HG03571 (cell line): ENCODE data around the gene LSM10.
A peak's percentile ranks its signal among the peaks of the same experiment; 100 is the strongest.

ENCODE experiments used
- ATAC-seq: cut with Tn5 transposase; IDR thresholded peaks from one replicate; pipeline ENCODE4 v1.9.1; 2021; ENCODE audit not compliant: unreplicated experiment

The LSM10 gene

GRCh38 chr1:36411674-36412648 lies 14.3 kb upstream of the LSM10 start:
- no peak for ATAC-seq

DNA sequence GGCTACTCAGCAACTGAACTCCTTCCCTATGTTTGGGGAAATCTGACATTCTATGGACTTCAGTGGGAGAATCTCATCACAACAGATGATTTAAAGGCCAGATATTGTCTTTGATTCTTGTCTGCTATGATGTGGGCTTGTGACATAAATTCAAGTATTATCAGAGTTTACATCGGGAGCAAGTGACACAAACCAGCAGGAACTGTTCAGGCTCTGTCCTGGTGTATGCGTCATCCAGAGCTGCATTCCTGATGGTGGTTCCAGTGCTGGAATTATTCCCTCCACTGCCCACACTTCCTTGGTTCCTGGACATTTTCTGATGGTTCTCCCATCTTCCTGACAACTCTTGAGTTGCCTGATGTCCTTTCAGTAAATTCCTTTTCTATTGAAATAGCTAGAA lies 10.8 kb upstream of the LSM10 start:
- no peak for ATAC-seq

- ATAC-seq, result no peak
Measured at GRCh38 chr1:36406440-36406839, 8.7 kb upstream of the LSM10 start.

DNA sequence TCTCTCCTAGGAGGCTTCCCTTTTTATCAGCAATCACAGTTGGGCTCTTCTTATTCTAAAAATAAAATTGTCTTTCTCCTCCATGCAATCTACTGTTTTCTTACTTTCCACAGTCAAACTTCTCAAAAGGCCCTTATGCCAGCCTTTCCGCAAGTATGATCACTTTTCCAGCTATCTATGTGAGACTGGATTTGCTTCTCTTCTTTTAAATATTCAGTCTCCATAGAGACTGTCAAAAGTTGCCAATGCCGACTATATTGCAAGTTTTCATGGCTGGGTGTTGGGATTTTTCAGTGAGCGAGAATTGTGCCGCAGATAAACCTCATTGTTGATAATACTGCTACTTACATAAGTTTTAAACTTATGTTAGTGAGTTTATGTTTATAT lies 4.8 kb upstream of the LSM10 start:
- no peak for ATAC-seq

GRCh38 chr1:36401602-36402503 lies 4.1 kb upstream of the LSM10 start:
- ATAC-seq, result no peak

GRCh38 chr1:36400825-36401601 lies 3.3 kb upstream of the LSM10 start:
- peak; percentile 77 for ATAC-seq

- no peak for ATAC-seq
Measured at GRCh38 chr1:36400514-36400824, 2.8 kb upstream of the LSM10 start.

DNA sequence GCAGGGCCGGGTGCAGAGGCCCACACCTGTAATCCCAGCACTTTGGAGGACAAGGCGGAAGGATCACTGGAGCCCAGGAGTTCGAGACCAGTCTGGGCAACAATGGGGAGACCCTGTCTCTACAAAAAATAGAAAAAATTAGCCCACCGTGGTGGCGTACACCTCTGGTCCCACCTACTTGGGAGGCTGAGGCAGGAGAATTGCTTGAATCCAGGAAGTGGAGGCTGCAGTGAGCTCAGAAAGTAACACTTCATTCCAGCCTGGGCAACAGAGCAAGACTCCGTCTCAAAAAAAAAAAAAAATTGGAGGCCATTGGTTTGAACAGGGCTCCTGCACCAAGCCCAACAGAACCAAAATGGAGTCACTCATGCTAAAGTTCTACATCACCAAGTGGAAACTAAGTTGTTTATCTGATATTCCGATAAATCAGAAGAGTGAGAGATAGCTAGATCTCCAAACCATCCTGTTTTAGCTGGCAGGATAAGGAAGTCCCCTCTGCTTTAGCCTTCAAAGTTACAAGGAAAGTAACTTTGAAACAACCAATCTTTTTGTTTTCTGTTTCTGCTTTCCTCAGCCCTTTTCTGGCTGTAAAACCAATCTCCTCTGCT lies 766 bp upstream of the LSM10 start:
- no peak for ATAC-seq

DNA sequence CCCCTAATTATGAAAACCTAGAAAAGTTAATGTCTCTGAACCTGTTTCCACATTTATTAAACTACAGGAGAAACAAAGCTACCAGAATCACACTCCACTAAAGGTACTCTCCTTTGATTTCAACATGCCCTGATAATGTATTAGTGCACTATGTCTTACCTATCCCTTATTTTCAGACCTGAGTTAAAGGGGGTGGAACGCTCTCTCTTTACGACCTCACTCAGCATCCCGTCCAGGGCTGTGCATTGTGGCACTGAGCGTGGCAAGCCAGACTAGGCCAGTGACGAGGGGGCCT lies 678 bp downstream of the LSM10 start:
- peak; percentile 24 for ATAC-seq

GRCh38 chr1:36396359-36396758 lies 1.3 kb downstream of the LSM10 start:
- no peak for ATAC-seq

- no peak for ATAC-seq
Measured at GRCh38 chr1:36393686-36394085, 4.0 kb downstream of the LSM10 start.

- ATAC-seq, result no peak
Measured at GRCh38 chr1:36392836-36393235, 4.9 kb downstream of the LSM10 start.

GRCh38 chr1:36391271-36391670 lies 6.4 kb downstream of the LSM10 start:
- no peak for ATAC-seq

GRCh38 chr1:36390411-36390810 lies 7.3 kb downstream of the LSM10 start:
- ATAC-seq, result no peak

GRCh38 chr1:36389999-36390398 lies 7.7 kb downstream of the LSM10 start:
- no peak for ATAC-seq

GRCh38 chr1:36389261-36389660 lies 8.4 kb downstream of the LSM10 start:
- no peak for ATAC-seq

- no peak for ATAC-seq
Measured at GRCh38 chr1:36387141-36387949, 10.4 kb downstream of the LSM10 start.

DNA sequence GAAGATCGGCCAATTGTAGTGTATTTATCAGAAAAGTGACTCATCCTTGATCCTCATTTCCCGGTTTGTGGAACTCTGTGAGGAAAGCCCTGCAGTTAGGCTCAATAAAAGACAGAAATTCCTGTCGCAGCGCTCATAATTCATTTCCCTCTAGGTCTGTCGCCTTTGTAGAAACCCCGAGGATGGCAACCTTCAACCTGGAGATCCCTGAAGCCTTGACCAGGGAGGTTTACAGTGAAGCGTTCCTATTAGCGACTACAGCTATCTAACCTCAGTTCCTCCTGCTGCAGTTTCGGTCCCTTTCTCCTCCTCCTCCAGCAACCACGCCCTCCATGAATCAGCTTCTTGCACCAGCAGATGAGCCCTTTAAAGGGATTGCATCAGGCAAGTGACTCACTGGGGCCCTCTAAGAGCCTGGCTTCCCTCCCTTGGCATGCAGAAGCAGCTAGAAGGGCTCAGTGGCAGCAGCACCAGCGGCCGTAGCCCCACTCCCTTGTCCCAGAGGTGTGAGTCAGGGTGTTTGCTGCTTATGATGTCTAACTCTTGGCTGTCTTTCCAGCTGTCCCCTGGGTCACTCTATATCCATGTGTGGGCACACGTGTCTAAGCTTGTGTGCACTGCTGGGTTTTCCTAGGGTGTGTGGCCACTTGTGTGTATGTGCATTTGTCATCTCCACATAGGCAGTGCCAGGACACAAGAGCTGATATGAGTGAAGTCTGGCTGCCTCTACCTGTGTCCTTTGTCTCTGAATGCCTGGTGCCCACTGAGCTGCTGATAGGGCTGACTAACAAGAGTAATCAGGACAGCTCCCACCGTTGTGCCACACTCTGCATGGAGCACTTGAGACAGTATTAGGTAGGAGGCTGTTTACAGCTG lies 11.2 kb downstream of the LSM10 start:
- peak; percentile 37 for ATAC-seq
